ENCODE measurements around the gene MCTP2.
"Not testable (repeated sequence)": the region's sequence is repeated elsewhere in the genome, so short reads cannot be mapped to it uniquely, and the experiment has no call there.

The MCTP2 gene

GRCh38 chr15:94476686-94477085 lies 245.3 kb downstream of the MCTP2 start:
- no peak for DNase-seq

GRCh38 chr15:94477913-94478553 lies 246.7 kb downstream of the MCTP2 start:
- no peak for DNase-seq

DNA sequence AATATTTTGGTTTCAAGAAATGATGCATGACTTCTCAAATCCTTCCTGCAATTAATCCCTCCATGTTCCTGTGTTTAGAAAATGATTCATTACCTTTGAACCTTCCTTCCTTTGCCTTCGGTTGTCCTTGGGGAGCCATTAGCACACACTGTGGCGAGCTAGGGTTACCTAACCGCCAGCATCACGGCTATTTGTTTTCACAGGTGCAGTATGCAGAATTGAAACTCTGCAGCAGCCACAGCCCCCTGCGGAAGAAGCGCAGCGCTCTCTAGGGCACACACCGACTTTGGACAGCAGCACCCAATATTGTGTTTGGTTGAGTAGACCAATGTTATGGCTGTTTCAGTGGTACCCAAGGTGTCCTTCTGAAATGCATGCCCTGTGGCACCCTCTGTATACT lies 247.4 kb downstream of the MCTP2 start:
- DNase-seq: no peak

DNA sequence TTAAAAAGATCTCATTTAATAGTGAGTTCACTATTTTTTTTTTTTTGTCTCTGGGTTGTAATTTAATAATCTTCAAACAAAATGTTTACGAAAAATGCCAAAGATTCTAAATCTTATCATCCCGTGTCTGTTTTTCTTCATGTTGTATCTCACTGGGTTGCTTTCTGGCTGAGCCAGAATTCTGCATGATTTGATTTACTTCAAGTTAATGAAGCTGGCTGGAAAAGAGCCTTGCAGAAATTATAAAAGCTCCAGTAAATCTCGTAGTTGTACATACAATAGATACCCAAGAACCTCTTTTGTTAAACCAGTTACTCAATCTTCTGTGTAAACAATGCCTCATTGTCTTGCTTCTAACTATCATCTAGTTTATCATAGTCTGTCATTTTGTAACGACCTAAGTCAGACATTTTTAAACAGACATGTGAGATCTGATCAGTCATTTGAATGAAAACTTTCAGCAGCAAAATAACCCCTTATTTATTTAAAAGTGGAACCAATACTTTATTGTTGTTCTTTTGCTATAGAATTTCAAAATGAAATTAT lies 249.0 kb downstream of the MCTP2 start:
- no peak for DNase-seq

DNA sequence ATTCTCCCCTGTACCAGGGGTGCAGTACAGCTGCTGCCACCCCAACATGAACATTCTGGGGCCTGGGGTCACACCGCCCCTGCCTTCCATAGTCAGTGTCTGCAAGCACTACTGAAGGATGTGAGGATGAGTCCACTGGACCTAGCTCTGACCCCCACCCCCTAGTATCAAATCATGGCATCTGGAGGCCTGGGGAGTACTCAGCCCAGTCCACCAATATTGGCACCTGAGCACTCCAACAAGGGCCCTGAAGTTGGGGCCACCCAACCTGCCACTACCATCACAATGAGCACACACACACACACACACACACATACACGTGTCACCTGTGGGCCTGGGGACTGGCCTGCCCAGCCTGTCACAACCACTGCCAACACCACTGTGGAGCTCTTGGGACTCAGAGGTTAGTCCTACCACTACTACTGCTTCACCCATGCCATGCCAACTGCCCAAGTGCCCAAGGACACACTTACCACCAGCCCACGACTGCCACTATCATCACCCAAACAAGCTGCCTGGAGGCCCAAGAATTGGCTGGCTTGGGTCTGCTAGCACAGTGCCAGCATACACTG lies 253.9 kb downstream of the MCTP2 start:
- no peak for DNase-seq

DNA sequence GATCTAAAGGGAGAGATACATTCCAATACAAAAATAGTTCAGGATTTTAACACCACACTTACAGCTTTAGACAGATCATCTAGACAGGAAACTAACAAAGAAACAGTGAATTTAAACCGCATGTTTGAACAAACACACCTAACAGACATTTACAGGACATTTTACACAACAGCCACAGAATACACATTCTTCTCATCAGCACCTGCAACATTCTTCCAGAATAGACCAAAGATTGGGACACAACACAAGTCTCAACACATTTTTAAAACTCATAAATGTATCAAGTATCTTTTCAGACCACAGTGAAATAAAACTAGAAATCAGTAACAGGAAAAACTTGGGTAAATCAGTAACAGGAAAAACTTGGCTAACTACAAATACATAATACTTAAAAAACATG lies 256.3 kb downstream of the MCTP2 start:
- DNase-seq: no peak

DNA sequence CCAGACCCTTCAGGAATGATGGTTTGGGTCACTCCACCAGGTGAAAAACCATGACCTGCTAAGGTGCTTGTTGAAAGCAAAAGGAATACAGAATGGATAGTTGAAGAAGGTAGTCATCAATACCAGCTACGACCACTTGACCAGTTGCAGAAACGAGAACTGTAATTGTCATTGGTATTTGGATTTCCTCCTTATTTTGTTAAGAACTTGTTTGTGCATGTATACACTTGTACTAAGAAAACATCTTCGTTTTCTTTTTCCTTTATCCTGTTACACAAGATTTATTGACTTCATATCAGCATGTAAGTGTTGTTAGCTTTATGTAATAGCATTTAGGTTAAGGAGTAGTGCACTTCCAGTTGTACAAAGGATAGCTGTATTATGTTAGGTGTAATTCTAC lies 261.8 kb downstream of the MCTP2 start:
- DNase-seq: no peak

DNA sequence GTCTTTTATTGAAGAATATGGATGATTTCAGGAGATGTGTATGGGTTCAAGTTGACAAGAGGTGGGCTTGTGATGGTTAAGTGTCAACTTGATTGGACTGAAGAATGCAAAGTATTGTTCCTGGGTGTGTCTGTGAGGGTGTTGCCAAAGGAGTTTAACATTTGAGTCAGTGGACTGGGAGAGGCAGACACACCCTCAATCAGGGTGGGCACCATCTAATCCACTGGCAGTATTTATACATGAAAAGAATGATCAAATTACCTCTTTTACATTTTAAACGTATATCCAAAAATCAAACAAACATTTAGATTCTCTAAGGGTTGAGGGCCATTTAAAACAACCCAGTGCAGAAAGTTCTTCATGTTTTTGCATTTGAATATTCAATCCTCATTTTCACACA lies 262.2 kb downstream of the MCTP2 start:
- not testable (repeated sequence) for DNase-seq

- DNase-seq: no peak
These were observed 263.4 kb downstream of the MCTP2 start for GRCh38 chr15:94494732-94495131.

GRCh38 chr15:94503293-94503692 lies 271.9 kb downstream of the MCTP2 start:
- no peak for DNase-seq

DNA sequence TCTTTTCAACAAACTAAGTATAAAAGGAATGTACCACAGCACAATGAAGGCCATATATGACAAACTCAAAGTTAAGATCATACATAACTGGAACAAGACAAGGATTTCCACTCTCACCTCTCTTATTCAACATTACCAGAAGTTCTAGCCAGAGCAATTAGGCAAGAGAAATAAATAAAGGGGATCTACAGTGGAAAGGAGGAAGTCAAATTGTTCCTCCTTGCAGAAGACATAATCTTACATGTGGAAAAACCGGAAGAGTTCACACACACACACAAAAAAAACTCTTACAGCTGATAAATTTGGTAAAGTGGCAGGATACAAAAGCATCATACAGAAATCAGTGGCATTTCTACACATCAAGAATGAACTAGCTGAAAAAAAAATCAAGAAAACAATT lies 277.9 kb downstream of the MCTP2 start:
- no peak for DNase-seq

DNA sequence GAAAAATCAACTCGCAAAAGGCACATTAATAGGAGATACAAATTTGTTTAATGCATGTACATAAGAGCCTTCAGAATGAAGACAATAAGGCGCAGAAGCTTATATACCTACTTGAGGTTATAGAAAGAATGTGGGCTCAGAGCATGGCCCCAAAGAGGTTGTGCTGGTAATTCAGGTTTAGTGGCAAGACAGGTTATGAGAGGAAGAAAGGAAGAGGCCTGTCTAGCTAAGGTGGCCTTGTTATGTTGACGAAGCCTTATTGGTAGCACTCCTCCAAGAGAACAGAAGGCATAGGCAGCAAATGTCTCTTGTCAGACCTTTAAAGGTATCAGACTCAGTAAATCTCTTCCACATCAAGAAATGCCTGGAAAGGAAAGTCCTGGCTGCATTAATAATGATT lies 290.8 kb downstream of the MCTP2 start:
- DNase-seq: no peak

DNA sequence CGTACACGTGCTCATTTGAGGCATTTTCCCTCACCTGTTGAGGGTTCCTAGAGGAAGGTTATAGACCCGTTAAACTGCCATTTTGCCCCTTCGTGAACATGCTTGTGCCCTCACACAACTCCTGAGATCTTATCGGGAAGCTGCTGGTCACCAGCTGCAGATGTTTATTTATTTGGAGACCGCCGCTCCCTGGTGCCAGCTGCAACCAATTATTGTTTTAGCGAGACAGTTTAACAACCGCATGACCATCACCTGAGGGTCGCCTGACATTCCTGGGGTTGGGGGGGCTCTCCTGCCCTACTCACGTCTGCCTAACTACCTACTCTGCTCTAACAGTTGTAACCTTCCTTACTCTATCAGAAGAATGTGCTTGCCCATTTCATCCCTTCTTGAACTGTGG lies 292.5 kb downstream of the MCTP2 start:
- DNase-seq: no peak

DNA sequence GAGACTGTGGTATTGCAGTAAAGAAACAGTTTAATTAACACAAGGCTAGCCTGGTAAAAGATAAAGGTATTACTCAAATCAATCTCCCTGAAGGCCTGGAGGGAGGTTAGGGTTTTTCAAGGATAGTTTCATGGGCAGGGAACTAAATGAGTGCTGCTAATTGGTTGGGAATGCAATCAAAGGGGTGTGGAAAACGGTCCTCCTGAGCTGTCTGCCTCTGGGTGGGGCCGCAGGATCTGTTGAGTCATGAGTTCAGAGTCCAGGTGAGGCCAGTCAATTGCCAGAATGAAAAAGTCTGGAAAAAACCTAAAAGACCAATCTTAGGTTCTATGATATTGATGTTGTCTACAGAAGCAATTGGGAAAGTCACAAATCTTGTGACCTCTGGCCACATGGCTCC lies 293.2 kb downstream of the MCTP2 start:
- no peak for DNase-seq

DNA sequence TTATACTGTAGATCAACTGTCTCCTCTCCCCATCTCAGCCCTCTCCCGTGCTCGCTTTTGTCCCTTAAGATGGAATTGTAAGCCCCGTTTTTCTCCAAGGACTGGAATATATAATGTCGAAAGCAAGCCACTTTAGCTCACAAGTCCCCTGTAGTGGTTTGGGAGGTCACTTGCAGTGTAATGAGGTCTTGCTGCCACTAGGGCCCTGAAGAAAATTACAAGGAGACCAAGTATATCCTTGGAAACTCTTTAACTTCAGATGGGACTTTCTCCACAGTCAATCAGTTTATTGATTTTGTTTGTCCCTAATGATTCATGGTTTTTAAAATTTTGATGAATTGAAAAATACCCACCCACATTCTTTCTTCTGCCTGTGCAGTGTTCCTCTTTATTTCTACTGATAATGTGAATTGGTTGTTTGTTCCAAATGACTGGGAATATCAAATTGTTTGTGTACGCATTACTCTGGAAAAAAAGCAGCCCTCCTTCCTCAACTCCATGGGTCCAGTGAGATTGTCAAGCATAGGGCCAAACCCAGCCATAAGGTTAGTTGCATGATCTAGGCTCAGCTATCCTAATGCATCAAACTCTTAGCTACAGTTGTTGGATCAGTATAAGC lies 294.8 kb downstream of the MCTP2 start:
- no peak for DNase-seq

DNA sequence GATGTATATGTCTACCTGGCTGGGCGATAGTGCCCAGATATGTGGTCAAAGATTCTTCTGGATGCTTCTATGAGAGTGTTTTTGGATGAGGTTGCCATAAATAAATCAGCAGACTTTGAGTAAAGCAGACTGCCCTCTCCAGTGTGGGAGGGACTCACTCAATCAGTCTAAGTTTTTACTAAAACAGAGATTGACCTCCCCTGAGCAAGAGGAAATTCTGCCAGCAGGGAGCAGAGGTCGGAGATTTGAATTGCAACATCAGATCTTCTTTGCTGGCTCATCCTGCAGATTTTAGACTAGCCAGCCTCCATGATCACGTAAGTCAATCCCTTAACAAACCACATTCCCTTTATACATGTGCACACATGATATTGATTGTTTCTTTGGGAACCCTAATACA lies 300.9 kb downstream of the MCTP2 start:
- DNase-seq: no peak

Measured in SHP77 treated with DMSO at 0.1 percent for 48 hours (cell line).